Stimulated activated CD8-positive, alpha-beta memory T cell treated with anti-CD3 and anti-CD28 coated beads, Interleukin-4, amount 100 ng/mL, for 4 hours (primary cell): ENCODE measurements around the gene DENND2A.
"Not testable (repeated sequence)": the region's sequence is repeated elsewhere in the genome, so short reads cannot be mapped to it uniquely, and the experiment has no call there.

Experiments
- DNase-seq, 2 donors: peaks; one replicate each; pipeline ENCODE4 v3.0.0-alpha.2; 2020; ENCODE audit warnings: low read depth in 2 of 2, low spot score in 1 of 2

DENND2A gene

GRCh38 chr7:140552240-140552679 is 88.4 kb downstream of the DENND2A start:
- DNase-seq, result no peak

GRCh38 chr7:140551355-140552239 is 89.0 kb downstream of the DENND2A start:
- no peak for DNase-seq

GRCh38 chr7:140546947-140547346 is 93.7 kb downstream of the DENND2A start:
- DNase-seq, result no peak

- no peak for DNase-seq
These were observed 96.2 kb downstream of the DENND2A start for GRCh38 chr7:140544388-140544826.

GRCh38 chr7:140542228-140542603 is 98.4 kb downstream of the DENND2A start:
- no peak for DNase-seq

GRCh38 chr7:140541513-140542227 is 98.9 kb downstream of the DENND2A start:
- DNase-seq, result no peak

- DNase-seq, result no peak
These were observed 99.5 kb downstream of the DENND2A start for GRCh38 chr7:140541176-140541512.

GRCh38 chr7:140540136-140540777 is 100.4 kb downstream of the DENND2A start:
- DNase-seq, result no peak

- DNase-seq, result no peak
These were observed 101.2 kb downstream of the DENND2A start for GRCh38 chr7:140539461-140539860.

- no peak for DNase-seq
These were observed 102.7 kb downstream of the DENND2A start for GRCh38 chr7:140537750-140538482.

- DNase-seq, result no peak
These were observed 105.9 kb downstream of the DENND2A start for GRCh38 chr7:140534743-140535142.

- DNase-seq, result no peak
These were observed 107.2 kb downstream of the DENND2A start for GRCh38 chr7:140533394-140533872.

GRCh38 chr7:140529428-140529827 is 111.2 kb downstream of the DENND2A start:
- DNase-seq, result not testable (repeated sequence)

GRCh38 chr7:140526787-140527664 is 113.6 kb downstream of the DENND2A start:
- DNase-seq, result no peak

- no peak for DNase-seq
These were observed 114.4 kb downstream of the DENND2A start for GRCh38 chr7:140526214-140526613.

GRCh38 chr7:140525743-140526142 is 114.9 kb downstream of the DENND2A start:
- DNase-seq, result no peak

GRCh38 chr7:140521421-140521820 is 119.2 kb downstream of the DENND2A start:
- DNase-seq, result no peak

- DNase-seq, result no peak
These were observed 121.6 kb downstream of the DENND2A start for GRCh38 chr7:140519007-140519399.

- no peak for DNase-seq
These were observed 122.1 kb downstream of the DENND2A start for GRCh38 chr7:140518370-140519006.
